Measurements from ENCODE around the gene OR5H1.

- no peak for TF ChIP-seq CTCF (conservative IDR thresholded peaks at IDR 0.05)
- no peak for TF ChIP-seq EZH2 (IDR thresholded peaks at IDR 0.05; ENCODE audit: low read depth)
Measured at GRCh38 chr3:98108162-98108561, 22.4 kb upstream of the OR5H1 start.

Data from PC-9 (cell line).